Keratinocyte (primary cell): ENCODE results near the gene C16orf82. TPM values are rescaled to one million over a fixed set of nuclear protein-coding genes. Genes with fewer than 3 reads are reported as not detected.

Source experiments
- DNase-seq: peaks from one replicate; pipeline ENCODE4 v3.0.0-alpha.2; 2011; ENCODE audit warnings: low read depth, missing footprints, low spot score
- FAIRE-seq: peaks from 2 replicates; lab custom pipeline; 2011; peaks lifted over from hg19 to GRCh38; lab: Jason Lieb, UNC
- H2AFZ ChIP-seq: 2 replicates; pipeline ENCODE4 v1.6.0; 2012; ENCODE audit warnings: low read length, control low read depth, inconsistent platforms; ENCODE audit not compliant: control insufficient read depth
- H3K27ac ChIP-seq: 2 replicates; pipeline ENCODE4 v1.5.1; 2011; ENCODE audit warnings: low read length; ENCODE audit not compliant: control insufficient read depth, insufficient read depth
- H3K27me3 ChIP-seq: 3 replicates; pipeline ENCODE4 v1.6.0; 2011; ENCODE audit warnings: low read length; ENCODE audit not compliant: control insufficient read depth, insufficient read depth; ENCODE audit errors: extremely low read depth
- H3K36me3 ChIP-seq, 2 experiments: 2 replicates in 1 of 2; 3 replicates in 1 of 2; pipeline ENCODE4 v1.5.1; 2011; ENCODE audit warnings: low read length in 2 of 2, mild to moderate bottlenecking in 1 of 2; ENCODE audit not compliant: control insufficient read depth in 2 of 2, insufficient read depth in 2 of 2; ENCODE audit errors: extremely low read depth in 1 of 2
- H3K4me1 ChIP-seq: 3 replicates; pipeline ENCODE4 v1.5.1; 2011; ENCODE audit warnings: low read length; ENCODE audit not compliant: control insufficient read depth, insufficient read depth; ENCODE audit errors: extremely low read depth
- H3K4me2 ChIP-seq: 3 replicates; pipeline ENCODE4 v1.6.0; 2011; ENCODE audit warnings: low read depth, low read length; ENCODE audit not compliant: control insufficient read depth, insufficient read depth; ENCODE audit errors: extremely low read depth
- H3K4me3 ChIP-seq, 3 experiments: fragments of 200-600 bp in 1 of 3; sonication (generic) in 1 of 3; 2 replicates in 2 of 3; 3 replicates in 1 of 3; pipeline ENCODE4 v1.5.1; 2011 to 2016; ENCODE audit warnings: low read length in 3 of 3, mild to moderate bottlenecking in 3 of 3, control low read depth in 2 of 3, inconsistent platforms in 1 of 3, low read depth in 1 of 3, mixed read lengths in 1 of 3, mixed run types in 1 of 3, moderate library complexity in 1 of 3; ENCODE audit not compliant: control insufficient read depth in 2 of 3, insufficient read depth in 2 of 3; ENCODE audit errors: extremely low read depth in 1 of 3
- H3K79me2 ChIP-seq: 2 replicates; pipeline ENCODE4 v1.6.0; 2012; ENCODE audit warnings: low read length; ENCODE audit not compliant: control insufficient read depth, insufficient read depth
- H3K9ac ChIP-seq: 3 replicates; pipeline ENCODE4 v1.6.0; 2011; ENCODE audit warnings: low read length; ENCODE audit not compliant: control insufficient read depth, insufficient read depth; ENCODE audit errors: extremely low read depth
- H3K9me1 ChIP-seq: 3 replicates; pipeline ENCODE4 v1.6.0; 2011; ENCODE audit warnings: low read length; ENCODE audit not compliant: control insufficient read depth, insufficient read depth; ENCODE audit errors: extremely low read depth
- H3K9me3 ChIP-seq: 2 replicates; pipeline ENCODE4 v1.5.1; 2012; ENCODE audit warnings: low read depth, low read length; ENCODE audit not compliant: control insufficient read depth
- H4K20me1 ChIP-seq: 3 replicates; pipeline ENCODE4 v1.6.0; 2011; ENCODE audit warnings: low read length; ENCODE audit not compliant: control insufficient read depth, insufficient read depth; ENCODE audit errors: extremely low read depth
- EZH2 ChIP-seq: IDR thresholded peaks from one replicate; pipeline ENCODE4 v1.6.1; 2012; ENCODE audit warnings: inconsistent platforms, mild to moderate bottlenecking, low read length, moderate library complexity
- dilution Hi-C: fragments of 300-500 bp; cut with MboI; formaldehyde crosslinking; loops from one replicate; pipeline ENCODE4 v1.7.0; 2020; ENCODE audit warnings: low sequenced_read_pairs; ENCODE audit not compliant: extremely low pct_ligation_motif_present
- polyA plus RNA-seq, 5 experiments: library from polyadenylated mRNA; depleted of rRNA in 3 of 5; stranded (reverse) in 3 of 5; stranded (forward) in 1 of 5; unstranded in 1 of 5; fragments of >200 nt; gene quantifications; 1 replicate in 1 of 5; 2 replicates in 3 of 5; 3 replicates in 1 of 5; pipeline versions ENCODE4 v1.2.1 to v1.2.3, GENCODE V29; 2011 to 2012; ENCODE audit warnings: missing spikeins in 2 of 5, low read depth in 1 of 5, low replicate concordance in 1 of 5
- TF ChIP-seq, protein P1 (sequence below), 3 experiments: IDR thresholded peaks in 1 of 3; conservative IDR thresholded peaks in 1 of 3; optimal IDR thresholded peaks in 1 of 3; 2 replicates in 2 of 3; 3 replicates in 1 of 3; pipeline versions ENCODE3 to v1.5.1; 2011; ENCODE audit warnings: low read length in 3 of 3, mild to moderate bottlenecking in 3 of 3, moderate library complexity in 2 of 3, control low read depth in 1 of 3, inconsistent platforms in 1 of 3; ENCODE audit not compliant: insufficient read depth in 2 of 3; ENCODE audit errors: extremely low read depth in 1 of 3

Gene C16orf82
- polyA plus RNA-seq, 1 donor (not counting 4 experiments of a cell fraction or from before 2014, with no cell fraction given), result not detected

DNA sequence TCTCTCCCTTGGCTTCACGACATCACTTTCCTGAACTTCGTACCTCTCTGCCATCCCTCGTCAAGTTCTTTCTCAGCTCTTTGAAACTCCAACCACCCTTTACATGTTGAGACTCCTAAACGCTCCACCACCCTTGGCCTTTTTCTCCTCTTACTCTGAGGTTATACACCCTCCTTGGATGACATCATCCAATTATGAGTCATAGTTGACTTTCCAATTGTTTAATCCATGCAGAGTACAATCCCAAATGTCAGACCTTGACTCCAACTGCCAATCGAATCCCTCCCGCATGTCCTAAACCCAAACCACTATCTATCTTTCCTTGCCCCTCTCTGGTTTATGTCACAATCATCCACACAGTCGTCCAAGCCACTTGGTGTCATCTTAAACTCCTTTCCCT, 18.4 kb upstream of the C16orf82 start:
- dilution Hi-C loops, result no loop called here
- no peak overlapping the region for H3K27ac ChIP-seq
- no peak for TF ChIP-seq EZH2
- TF ChIP-seq, protein P1, sequence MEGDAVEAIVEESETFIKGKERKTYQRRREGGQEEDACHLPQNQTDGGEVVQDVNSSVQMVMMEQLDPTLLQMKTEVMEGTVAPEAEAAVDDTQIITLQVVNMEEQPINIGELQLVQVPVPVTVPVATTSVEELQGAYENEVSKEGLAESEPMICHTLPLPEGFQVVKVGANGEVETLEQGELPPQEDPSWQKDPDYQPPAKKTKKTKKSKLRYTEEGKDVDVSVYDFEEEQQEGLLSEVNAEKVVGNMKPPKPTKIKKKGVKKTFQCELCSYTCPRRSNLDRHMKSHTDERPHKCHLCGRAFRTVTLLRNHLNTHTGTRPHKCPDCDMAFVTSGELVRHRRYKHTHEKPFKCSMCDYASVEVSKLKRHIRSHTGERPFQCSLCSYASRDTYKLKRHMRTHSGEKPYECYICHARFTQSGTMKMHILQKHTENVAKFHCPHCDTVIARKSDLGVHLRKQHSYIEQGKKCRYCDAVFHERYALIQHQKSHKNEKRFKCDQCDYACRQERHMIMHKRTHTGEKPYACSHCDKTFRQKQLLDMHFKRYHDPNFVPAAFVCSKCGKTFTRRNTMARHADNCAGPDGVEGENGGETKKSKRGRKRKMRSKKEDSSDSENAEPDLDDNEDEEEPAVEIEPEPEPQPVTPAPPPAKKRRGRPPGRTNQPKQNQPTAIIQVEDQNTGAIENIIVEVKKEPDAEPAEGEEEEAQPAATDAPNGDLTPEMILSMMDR (optimal IDR thresholded peaks at IDR 0.05 in 1 of 3, IDR thresholded peaks at IDR 0.05 in 1 of 3, conservative IDR thresholded peaks at IDR 0.05 in 1 of 3; ENCODE audit: extremely low read depth in 1 of 3, insufficient read depth in 2 of 3, low read length in 3 of 3), result no peak
- DNase-seq (no peak), FAIRE-seq (no peak)
- H3K4me2 ChIP-seq, result no peak overlapping the region
- H3K79me2 ChIP-seq, result no peaks in the 10 kb centered on the region
- no peak overlapping the region for H3K9ac ChIP-seq
- H3K9me1 ChIP-seq, result no peaks in the 10 kb centered on the region
- peaks cover 2% of the 10 kb centered on the region for H3K9me3 ChIP-seq
- no peaks in the 10 kb centered on the region for H4K20me1 ChIP-seq
- no peaks in the 10 kb centered on the region for H3K4me1 ChIP-seq
- H2AFZ ChIP-seq, result no peak overlapping the region
- H3K36me3 ChIP-seq, result no peaks in the 10 kb centered on the region
- no peaks in the 10 kb centered on the region for H3K27me3 ChIP-seq
- H3K4me3 ChIP-seq, result no peak overlapping the region

GRCh38 chr16:27049117-27049516, 17.6 kb upstream of the C16orf82 start:
- Histone ChIP-seq H4K20me1 (no peaks in the 10 kb centered on the region), H3K4me3 (no peak overlapping the region), H3K4me2 (no peak overlapping the region), H3K4me1 (no peaks in the 10 kb centered on the region), H3K36me3 (no peaks in the 10 kb centered on the region), H2AFZ (no peak overlapping the region), H3K9ac (no peak overlapping the region), H3K27ac (no peak overlapping the region), H3K9me1 (no peaks in the 10 kb centered on the region), H3K9me3 (peaks cover 2% of the 10 kb centered on the region), H3K27me3 (no peaks in the 10 kb centered on the region), H3K79me2 (no peaks in the 10 kb centered on the region)
- no peak for DNase-seq
- TF ChIP-seq, protein P1 (optimal IDR thresholded peaks at IDR 0.05 in 1 of 3, IDR thresholded peaks at IDR 0.05 in 1 of 3, conservative IDR thresholded peaks at IDR 0.05 in 1 of 3; ENCODE audit: extremely low read depth in 1 of 3, insufficient read depth in 2 of 3, low read length in 3 of 3), result no peak
- no peak for TF ChIP-seq EZH2
- dilution Hi-C loops, result no loop called here
- no peak for FAIRE-seq
